Measurements from ENCODE around the gene UBL4B. TPM values are rescaled to one million over a fixed set of nuclear protein-coding genes. Genes with fewer than 3 reads are reported as not detected.

The UBL4B gene
- total RNA-seq (2021), result not detected in 2 replicates
- long read RNA-seq, result 0 reads

GRCh38 chr1:110112143-110112542 is at the start of gene UBL4B:
TSS of gene UBL4B (plus strand) at chr1:110112443. CDS start at chr1:110112535, 92 bp downstream.
- Histone ChIP-seq H3K79me2 (ENCODE audit: insufficient read depth, low read length) (no peaks in the 10 kb centered on the region), H3K4ac (ENCODE audit: low read depth, low read length) (no peak within 1 kb of the TSS), H3K9ac (ENCODE audit: extremely low read depth, insufficient read length, low read length) (no peak within 1 kb of the TSS), H2AK5ac (ENCODE audit: insufficient read length, low read length) (no peak within 1 kb of the TSS), H3K23ac (ENCODE audit: insufficient read length, low read depth, low read length) (no peak within 1 kb of the TSS), H3K27ac (ENCODE audit: insufficient read length, low read depth, low read length) (no peak within 1 kb of the TSS), H4K5ac (ENCODE audit: insufficient read length, low read depth, low read length) (no peak within 1 kb of the TSS), H3K9me3 (ENCODE audit: control insufficient read depth, low read depth, low read length) (no peaks in the 10 kb centered on the region), H2BK15ac (ENCODE audit: low read depth, low read length) (no peak within 1 kb of the TSS), H3K79me1 (ENCODE audit: insufficient read depth, low read depth, low read length, poor library complexity, severe bottlenecking) (no peaks in the 10 kb centered on the region), H4K8ac (replicated peaks; ENCODE audit: insufficient read length, low read depth, low read length) (no peak within 1 kb of the TSS), H3T11ph (ENCODE audit: low read length) (no peak within 1 kb of the TSS), H3K14ac (ENCODE audit: insufficient read depth, low read length) (peak within 1 kb of the TSS; percentile 29; the same call in 1 of the 2 replicates), H2BK12ac (ENCODE audit: insufficient read length, low read depth, low read length) (no peak within 1 kb of the TSS), H4K20me1 (ENCODE audit: control insufficient read depth, insufficient read depth, insufficient read length) (no peaks in the 10 kb centered on the region), H2BK120ac (ENCODE audit: low read depth, low read length, poor library complexity, severe bottlenecking) (no peak within 1 kb of the TSS), H3K4me2 (ENCODE audit: insufficient read depth, insufficient read length, low read length) (no peak within 1 kb of the TSS), H3K18ac (ENCODE audit: insufficient read length, low read depth, low read length) (no peak within 1 kb of the TSS), H2BK5ac (ENCODE audit: insufficient read length, low read length) (no peak within 1 kb of the TSS), H4K91ac (ENCODE audit: insufficient read length, low read depth, low read length) (no peak within 1 kb of the TSS), H2AFZ (ENCODE audit: low read length) (no peak within 1 kb of the TSS), H3K56ac (ENCODE audit: insufficient read length, low read depth, low read length) (no peak within 1 kb of the TSS), H3K23me2 (ENCODE audit: insufficient read length, low read depth, low read length, poor library complexity, severe bottlenecking) (no peaks in the 10 kb centered on the region), H3K27me3 (ENCODE audit: insufficient read depth, low read length) (no peaks in the 10 kb centered on the region), H2BK20ac (ENCODE audit: low read depth, low read length, poor library complexity, severe bottlenecking) (no peak within 1 kb of the TSS), H3K4me1 (ENCODE audit: insufficient read depth, low read length) (no peaks in the 10 kb centered on the region)
- Mint-ChIP-seq H3K27me3 (ENCODE audit: low read depth) (peaks cover 32% of the 10 kb centered on the region), H3K27ac (peak within 1 kb of the TSS in 1 of 3 experiments; percentile 91; a peak in 2 of 7 replicates), H3K4me3 (no peak within 1 kb of the TSS), H3K9me3 (no peaks in the 10 kb centered on the region), H3K36me3 (ENCODE audit: insufficient read depth in 1 of 3, low read depth in 3 of 3) (no peaks in the 10 kb centered on the region), H3K4me1 (peaks cover 4 to 7% of the 10 kb centered on the region in 2 experiments; a peak in 2 of 4 replicates)
- DNase-seq, result no peak
- no CpG with 5 or more reads among the region's 5 CpGs for WGBS (ENCODE audit: extremely low coverage, insufficient read length, low lambda C conversion rate)
- TF ChIP-seq, protein P1, sequence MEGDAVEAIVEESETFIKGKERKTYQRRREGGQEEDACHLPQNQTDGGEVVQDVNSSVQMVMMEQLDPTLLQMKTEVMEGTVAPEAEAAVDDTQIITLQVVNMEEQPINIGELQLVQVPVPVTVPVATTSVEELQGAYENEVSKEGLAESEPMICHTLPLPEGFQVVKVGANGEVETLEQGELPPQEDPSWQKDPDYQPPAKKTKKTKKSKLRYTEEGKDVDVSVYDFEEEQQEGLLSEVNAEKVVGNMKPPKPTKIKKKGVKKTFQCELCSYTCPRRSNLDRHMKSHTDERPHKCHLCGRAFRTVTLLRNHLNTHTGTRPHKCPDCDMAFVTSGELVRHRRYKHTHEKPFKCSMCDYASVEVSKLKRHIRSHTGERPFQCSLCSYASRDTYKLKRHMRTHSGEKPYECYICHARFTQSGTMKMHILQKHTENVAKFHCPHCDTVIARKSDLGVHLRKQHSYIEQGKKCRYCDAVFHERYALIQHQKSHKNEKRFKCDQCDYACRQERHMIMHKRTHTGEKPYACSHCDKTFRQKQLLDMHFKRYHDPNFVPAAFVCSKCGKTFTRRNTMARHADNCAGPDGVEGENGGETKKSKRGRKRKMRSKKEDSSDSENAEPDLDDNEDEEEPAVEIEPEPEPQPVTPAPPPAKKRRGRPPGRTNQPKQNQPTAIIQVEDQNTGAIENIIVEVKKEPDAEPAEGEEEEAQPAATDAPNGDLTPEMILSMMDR (conservative IDR thresholded peaks at IDR 0.05), result no peak
